A549 (cell line): ENCODE results near the gene DARS1. TPM values are rescaled to one million over a fixed set of nuclear protein-coding genes. Genes with fewer than 3 reads are reported as not detected.

Experiments
- ATAC-seq, 2 experiments: fragments of 200-7000 bp in 1 of 2; fragments of >200 bp in 1 of 2; cut with Nextera tagmentation in 1 of 2; cut with Tn5 transposase in 1 of 2; 3 replicates each; pipeline versions ENCODE4 v1.8.0 to v1.9.1; 2018 to 2020; ENCODE audit warnings: mild to moderate bottlenecking in 1 of 2, moderate library complexity in 1 of 2
- CTCF ChIA-PET: fragments of 300-600 bp; sonication (Branson Sonifier 250); formaldehyde crosslinking; extraction: SDS; loops from one replicate; lab custom pipeline; 2021; ENCODE audit warnings: antibody characterized with exemption, inconsistent platforms; lab: Yijun Ruan, JAX
- POLR2A ChIA-PET: fragments of 350-600 bp; formaldehyde crosslinking; extraction: SDS; loops from one replicate; lab custom pipeline; 2021; ENCODE audit warnings: antibody characterized with exemption, inconsistent platforms; lab: Yijun Ruan, JAX
- DNase-seq, 2 experiments: peaks; one replicate each; pipeline versions ENCODE4 v3.0.0 to v3.0.0-alpha.2; 2011 to 2016; ENCODE audit warnings: low read depth in 1 of 2, low spot score in 1 of 2
- FAIRE-seq: peaks from 2 replicates; lab custom pipeline; 2011; peaks lifted over from hg19 to GRCh38; lab: Jason Lieb, UNC
- H3K27ac ChIP-seq, 2 experiments: fragments of >200 bp; sonication (Bioruptor Twin); formaldehyde crosslinking; 3 replicates each; pipeline ENCODE4 v1.5.1; 2016 to 2017
- H3K4me1 ChIP-seq: fragments of >200 bp; sonication (Bioruptor Twin); formaldehyde crosslinking; 3 replicates; pipeline ENCODE4 v1.6.1; 2016
- H3K4me2 ChIP-seq: fragments of >200 bp; sonication (Bioruptor Twin); formaldehyde crosslinking; 3 replicates; pipeline ENCODE4 v1.6.1; 2016
- H3K4me3 ChIP-seq: fragments of >200 bp; sonication (Bioruptor Twin); formaldehyde crosslinking; 3 replicates; pipeline ENCODE4 v1.5.1; 2016
- H3K9me3 ChIP-seq: fragments of >200 bp; sonication (Bioruptor Twin); formaldehyde crosslinking; 3 replicates; pipeline ENCODE4 v1.6.1; 2016
- CBX2 ChIP-seq: fragments of 200-600 bp; sonication (generic); IDR thresholded peaks from 2 replicates; pipeline ENCODE4 v1.6.1; 2016; ENCODE audit warnings: low read depth, mild to moderate bottlenecking, borderline replicate concordance
- CEBPB ChIP-seq, 2 experiments: fragments of >200 bp in 1 of 2; sonication (Bioruptor Twin) in 1 of 2; formaldehyde crosslinking in 1 of 2; IDR thresholded peaks; 2 replicates each; pipeline ENCODE4 v1.6.1; 2012 to 2016
- EP300 ChIP-seq, 2 experiments: fragments of >200 bp; sonication (Bioruptor Twin); formaldehyde crosslinking; IDR thresholded peaks; 2 replicates in 1 of 2; 3 replicates in 1 of 2; pipeline ENCODE4 v1.6.1; 2016 to 2017
- GATA3 ChIP-seq: IDR thresholded peaks from 2 replicates; pipeline ENCODE4 v1.6.1; 2012; ENCODE audit warnings: borderline replicate concordance
- HOXB13 ChIP-seq: fragments of 250-450 bp; sonication (Bioruptor Pico); IDR thresholded peaks from 2 replicates; pipeline ENCODE4 v1.5.0; 2020; ENCODE audit warnings: low read depth, mild to moderate bottlenecking, moderate library complexity
- HOXB5 ChIP-seq: fragments of 250-450 bp; sonication (Bioruptor Pico); IDR thresholded peaks from 2 replicates; pipeline ENCODE4 v1.5.0; 2020; ENCODE audit warnings: mild to moderate bottlenecking, moderate library complexity
- KDM5A ChIP-seq: fragments of 200-600 bp; sonication (generic); IDR thresholded peaks from 2 replicates; pipeline ENCODE4 v1.6.1; 2016; ENCODE audit warnings: antibody characterized with exemption, mild to moderate bottlenecking
- MAZ ChIP-seq: fragments of 150-350 bp; IDR thresholded peaks from 2 replicates; pipeline ENCODE4 v1.6.1; 2014; ENCODE audit warnings: antibody characterized with exemption, low read depth, low read length, borderline replicate concordance
- MYC ChIP-seq: IDR thresholded peaks from 2 replicates; pipeline ENCODE4 v1.6.1; 2012; ENCODE audit warnings: mild to moderate bottlenecking, inconsistent platforms, low read length, improper control_type of control experiment, borderline replicate concordance
- NPAS2 ChIP-seq: fragments of 250-450 bp; sonication (Bioruptor Pico); IDR thresholded peaks from 2 replicates; pipeline ENCODE4 v1.8.0; 2022; ENCODE audit warnings: mild to moderate bottlenecking, moderate library complexity, borderline replicate concordance
- NR3C1 ChIP-seq: fragments of >200 bp; sonication (Bioruptor Twin); formaldehyde crosslinking; IDR thresholded peaks from 3 replicates; pipeline ENCODE4 v1.6.1; 2017
- PHF8 ChIP-seq: fragments of 200-600 bp; sonication (generic); IDR thresholded peaks from 2 replicates; pipeline ENCODE4 v1.6.1; 2016; ENCODE audit warnings: low read depth, mild to moderate bottlenecking, antibody characterized with exemption, moderate library complexity, borderline replicate concordance
- POLR2AphosphoS2 ChIP-seq: conservative IDR thresholded peaks from 2 replicates; pipeline ENCODE4 v1.6.1; 2012; ENCODE audit warnings: low read length, improper control_type of control experiment, inconsistent platforms
- RNF2 ChIP-seq: fragments of 200-600 bp; sonication (generic); IDR thresholded peaks from 2 replicates; pipeline ENCODE4 v1.6.1; 2016; ENCODE audit warnings: low read depth, mild to moderate bottlenecking, antibody characterized with exemption, moderate library complexity, borderline replicate concordance
- SREBF2 ChIP-seq: fragments of 450-650 bp; IDR thresholded peaks from 2 replicates; pipeline ENCODE4 v1.6.1; 2014; ENCODE audit warnings: mild to moderate bottlenecking, moderate library complexity
- TFCP2L1 ChIP-seq: fragments of 250-450 bp; sonication (Bioruptor Pico); IDR thresholded peaks from 2 replicates; pipeline ENCODE4 v1.5.0; 2021; ENCODE audit warnings: mild to moderate bottlenecking
- ZFP36 ChIP-seq: fragments of 450-650 bp; IDR thresholded peaks from 2 replicates; pipeline ENCODE4 v1.6.1; 2014; ENCODE audit warnings: borderline replicate concordance; ENCODE audit not compliant: partially characterized antibody
- ZSCAN20 ChIP-seq: fragments of 250-450 bp; sonication (Bioruptor Pico); IDR thresholded peaks from 2 replicates; pipeline ENCODE4 v1.8.0; 2022; ENCODE audit warnings: mild to moderate bottlenecking, moderate library complexity
- WGBS: methylation state at CpG from one replicate; pipeline ENCODE4 v1.1.6; 2017; ENCODE audit errors: missing lambda C conversion rate; 5-methylcytosine and 5-hydroxymethylcytosine counted together
- polyA plus RNA-seq, 4 experiments: library from polyadenylated mRNA; depleted of rRNA in 3 of 4; stranded (reverse); fragments of >200 nt; fragmentation: RNase III in 1 of 4; extraction: RNeasy Plus Mini Kit Qiagen cat#74134 plus additional on column Dnase treatment in 1 of 4; gene quantifications; 2 replicates in 3 of 4; 3 replicates in 1 of 4; pipeline ENCODE4 v1.2.3, GENCODE V29; 2011 to 2017
- TF ChIP-seq, protein P1 (sequence below): IDR thresholded peaks from 2 replicates; pipeline ENCODE4 v1.6.1; 2012; ENCODE audit warnings: low read depth, borderline replicate concordance
- TF ChIP-seq, protein P2 (sequence below): fragments of 200-600 bp; sonication (generic); IDR thresholded peaks from 2 replicates; pipeline ENCODE4 v1.6.1; 2016; ENCODE audit warnings: antibody characterized with exemption, mild to moderate bottlenecking, moderate library complexity
- TF ChIP-seq, protein P3 (sequence below): fragments of 250-450 bp; sonication (Bioruptor Pico); IDR thresholded peaks from 2 replicates; pipeline ENCODE4 v1.5.0; 2020; ENCODE audit warnings: low read depth, mild to moderate bottlenecking, moderate library complexity

DARS1 gene
- polyA plus RNA-seq, 2 of the 4 experiments (the other 2 are of a cell fraction), result 83.8 to 130 TPM

DNA sequence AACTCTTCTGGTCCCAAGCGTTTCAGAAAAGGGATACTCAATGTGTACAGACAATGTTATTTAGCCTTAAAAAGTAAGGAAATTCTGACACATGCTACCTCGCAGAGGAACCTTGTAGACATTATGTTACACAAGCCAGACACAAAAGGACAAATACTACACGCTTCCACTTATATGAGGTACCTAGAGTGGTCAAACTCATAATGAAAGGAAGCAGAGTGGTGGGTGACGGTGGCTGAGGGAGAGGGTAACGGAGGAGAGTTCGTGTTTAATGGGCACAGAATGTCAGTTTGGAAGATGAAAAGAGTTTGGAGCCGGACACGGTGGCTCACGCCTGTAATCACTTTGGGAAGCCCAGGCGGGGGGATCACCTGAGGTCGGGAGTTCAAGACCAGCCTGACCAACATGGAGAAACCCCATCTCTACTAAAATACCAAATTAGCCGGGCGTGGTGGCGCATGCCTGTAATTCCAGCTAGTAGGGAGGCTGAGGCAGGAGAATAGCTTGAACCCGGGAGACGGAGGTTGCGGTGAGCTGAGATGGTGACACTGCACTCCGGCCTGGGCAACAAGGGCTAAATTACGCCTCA is 110.6 kb downstream of the DARS1 start:
- ATAC-seq (no peak), DNase-seq (no peak), FAIRE-seq (no peak)
- H3K4me2 ChIP-seq, result peak overlapping the region; percentile 95
- H3K4me3 ChIP-seq, result peak overlapping the region; percentile 86
- ChIA-PET CTCF (no interaction called here), POLR2A (no interaction called here)
- 85% methylated on average over 19 of the region's 19 CpGs for WGBS
- no peaks in the 10 kb centered on the region for H3K9me3 ChIP-seq
- no peak for TF ChIP-seq CEBPB (IDR thresholded peaks at IDR 0.05)
- TF ChIP-seq, protein P1, sequence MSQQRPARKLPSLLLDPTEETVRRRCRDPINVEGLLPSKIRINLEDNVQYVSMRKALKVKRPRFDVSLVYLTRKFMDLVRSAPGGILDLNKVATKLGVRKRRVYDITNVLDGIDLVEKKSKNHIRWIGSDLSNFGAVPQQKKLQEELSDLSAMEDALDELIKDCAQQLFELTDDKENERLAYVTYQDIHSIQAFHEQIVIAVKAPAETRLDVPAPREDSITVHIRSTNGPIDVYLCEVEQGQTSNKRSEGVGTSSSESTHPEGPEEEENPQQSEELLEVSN, result no peak
- no peak for TF ChIP-seq PHF8
- TF ChIP-seq GATA3, result no peak
- TF ChIP-seq MAZ, result no peak
- no peak for TF ChIP-seq POLR2AphosphoS2
- TF ChIP-seq EP300 (IDR thresholded peaks at IDR 0.05), result no peak
- TF ChIP-seq ZFP36, result no peak
- no peak for TF ChIP-seq SREBF2
- no peak for TF ChIP-seq ZSCAN20 (CRISPR knock-in tag)
- no peak for TF ChIP-seq NR3C1
- no peak for TF ChIP-seq MYC
- no peak for TF ChIP-seq KDM5A
- no peak for TF ChIP-seq HOXB5 (CRISPR knock-in tag)
- TF ChIP-seq HOXB13 (CRISPR knock-in tag), result no peak
- no peak for TF ChIP-seq CBX2
- peaks cover 11% of the 10 kb centered on the region; the same call in 2 of the 3 replicates for H3K4me1 ChIP-seq
- peak overlapping the region in 1 of 2 experiments; percentile 91; a peak in 3 of 6 replicates for H3K27ac ChIP-seq

DNA sequence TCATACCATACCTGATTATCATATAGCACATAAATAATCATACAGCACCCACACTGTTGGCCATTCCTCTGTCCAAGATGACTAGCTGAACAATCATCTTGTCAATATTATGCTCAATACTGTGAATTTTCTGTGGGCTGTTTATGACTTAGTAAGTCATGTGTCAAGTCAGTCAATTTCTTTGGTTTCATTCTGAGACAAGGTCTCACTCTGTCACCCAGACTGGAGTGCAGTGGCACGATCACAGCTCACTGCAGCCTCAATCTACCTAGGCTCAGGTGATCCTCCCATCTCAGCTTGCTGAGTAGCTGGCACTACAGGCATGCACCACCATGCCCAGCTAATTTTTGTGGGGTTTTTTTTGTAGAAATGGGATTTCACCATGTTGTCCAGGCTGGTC is 114.9 kb downstream of the DARS1 start:
- Histone ChIP-seq H3K4me1 (peaks cover 11% of the 10 kb centered on the region; the same call in 2 of the 3 replicates), H3K4me3 (no peak overlapping the region), H3K4me2 (no peak overlapping the region), H3K9me3 (no peaks in the 10 kb centered on the region), H3K27ac (no peak overlapping the region)
- 100% methylated on average over 1 of the region's 1 CpG for WGBS
- TF ChIP-seq ZSCAN20 (CRISPR knock-in tag) (no peak), RNF2 (no peak), HOXB5 (CRISPR knock-in tag) (no peak), MYC (no peak), GATA3 (no peak), TFCP2L1 (CRISPR knock-in tag) (no peak), NPAS2 (no peak)
- TF ChIP-seq, protein P2, sequence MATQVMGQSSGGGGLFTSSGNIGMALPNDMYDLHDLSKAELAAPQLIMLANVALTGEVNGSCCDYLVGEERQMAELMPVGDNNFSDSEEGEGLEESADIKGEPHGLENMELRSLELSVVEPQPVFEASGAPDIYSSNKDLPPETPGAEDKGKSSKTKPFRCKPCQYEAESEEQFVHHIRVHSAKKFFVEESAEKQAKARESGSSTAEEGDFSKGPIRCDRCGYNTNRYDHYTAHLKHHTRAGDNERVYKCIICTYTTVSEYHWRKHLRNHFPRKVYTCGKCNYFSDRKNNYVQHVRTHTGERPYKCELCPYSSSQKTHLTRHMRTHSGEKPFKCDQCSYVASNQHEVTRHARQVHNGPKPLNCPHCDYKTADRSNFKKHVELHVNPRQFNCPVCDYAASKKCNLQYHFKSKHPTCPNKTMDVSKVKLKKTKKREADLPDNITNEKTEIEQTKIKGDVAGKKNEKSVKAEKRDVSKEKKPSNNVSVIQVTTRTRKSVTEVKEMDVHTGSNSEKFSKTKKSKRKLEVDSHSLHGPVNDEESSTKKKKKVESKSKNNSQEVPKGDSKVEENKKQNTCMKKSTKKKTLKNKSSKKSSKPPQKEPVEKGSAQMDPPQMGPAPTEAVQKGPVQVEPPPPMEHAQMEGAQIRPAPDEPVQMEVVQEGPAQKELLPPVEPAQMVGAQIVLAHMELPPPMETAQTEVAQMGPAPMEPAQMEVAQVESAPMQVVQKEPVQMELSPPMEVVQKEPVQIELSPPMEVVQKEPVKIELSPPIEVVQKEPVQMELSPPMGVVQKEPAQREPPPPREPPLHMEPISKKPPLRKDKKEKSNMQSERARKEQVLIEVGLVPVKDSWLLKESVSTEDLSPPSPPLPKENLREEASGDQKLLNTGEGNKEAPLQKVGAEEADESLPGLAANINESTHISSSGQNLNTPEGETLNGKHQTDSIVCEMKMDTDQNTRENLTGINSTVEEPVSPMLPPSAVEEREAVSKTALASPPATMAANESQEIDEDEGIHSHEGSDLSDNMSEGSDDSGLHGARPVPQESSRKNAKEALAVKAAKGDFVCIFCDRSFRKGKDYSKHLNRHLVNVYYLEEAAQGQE, result no peak
- TF ChIP-seq, protein P3, sequence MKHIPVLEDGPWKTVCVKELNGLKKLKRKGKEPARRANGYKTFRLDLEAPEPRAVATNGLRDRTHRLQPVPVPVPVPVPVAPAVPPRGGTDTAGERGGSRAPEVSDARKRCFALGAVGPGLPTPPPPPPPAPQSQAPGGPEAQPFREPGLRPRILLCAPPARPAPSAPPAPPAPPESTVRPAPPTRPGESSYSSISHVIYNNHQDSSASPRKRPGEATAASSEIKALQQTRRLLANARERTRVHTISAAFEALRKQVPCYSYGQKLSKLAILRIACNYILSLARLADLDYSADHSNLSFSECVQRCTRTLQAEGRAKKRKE (CRISPR knock-in tag), result no peak
- ChIA-PET POLR2A (no interaction called here), CTCF (interaction anchor here (1.2 kb wide), 1 partner anchor 73 kb away, joined by 4 read pairs; no protein-coding TSS in a partner anchor)
- DNase-seq, result no peak
- FAIRE-seq, result no peak
- no peak for ATAC-seq
